Neural cell (in vitro differentiated cells): ENCODE results near the gene IL1RAP. TPM values are rescaled to one million over a fixed set of nuclear protein-coding genes. Genes with fewer than 3 reads are reported as not detected.

ENCODE experiments used
- H2AFZ ChIP-seq: fragments of 200-600, 300-800 bp; sonication (generic), shearing (Covaris generic); 2 replicates; pipeline ENCODE4 v1.6.0; 2014; ENCODE audit warnings: low read depth, mild to moderate bottlenecking, antibody characterized with exemption, low read length, moderate library complexity
- H3F3A ChIP-seq: fragments of 200-600 bp; shearing (Covaris generic); 2 replicates; pipeline ENCODE4 v1.6.1; 2016; ENCODE audit warnings: mild to moderate bottlenecking, moderate library complexity, mixed read lengths, antibody characterized with exemption, low read length; ENCODE audit not compliant: insufficient read depth, poor library complexity, severe bottlenecking
- H3K27ac ChIP-seq: fragments of 200-600, 300-800 bp; sonication (generic), shearing (Covaris generic); 2 replicates; pipeline ENCODE4 v1.5.1; 2014; ENCODE audit warnings: mild to moderate bottlenecking, low read length, moderate library complexity
- H3K27me3 ChIP-seq: fragments of 300-800, 200-600 bp; sonication (generic), shearing (Covaris generic); 2 replicates; pipeline ENCODE4 v1.6.0; 2014; ENCODE audit warnings: mild to moderate bottlenecking, low read depth, low read length, moderate library complexity; ENCODE audit not compliant: insufficient read depth
- H3K36me3 ChIP-seq: fragments of 300-800, 200-600 bp; sonication (generic), shearing (Covaris generic); 2 replicates; pipeline ENCODE4 v1.5.1; 2014; ENCODE audit warnings: mild to moderate bottlenecking, antibody characterized with exemption, low read length, moderate library complexity; ENCODE audit not compliant: insufficient read depth
- H3K4me2 ChIP-seq: fragments of 300-800, 200-600 bp; sonication (generic), shearing (Covaris generic); 2 replicates; pipeline ENCODE4 v1.6.0; 2014; ENCODE audit warnings: mild to moderate bottlenecking, low read length
- H3K4me3 ChIP-seq: fragments of 300-800, 200-600 bp; sonication (generic), shearing (Covaris generic); 2 replicates; pipeline ENCODE4 v1.5.1; 2014; ENCODE audit warnings: mild to moderate bottlenecking, low read length, moderate library complexity
- H3K79me2 ChIP-seq: fragments of 200-600 bp; shearing (Covaris generic); replicated peaks from 2 replicates; pipeline ENCODE4 v1.6.0; 2014; ENCODE audit warnings: mild to moderate bottlenecking, low read length, moderate library complexity; ENCODE audit not compliant: insufficient read depth
- H3K9ac ChIP-seq: fragments of 300-800, 200-600 bp; sonication (generic), shearing (Covaris generic); 2 replicates; pipeline ENCODE4 v1.6.1; 2016; ENCODE audit warnings: mild to moderate bottlenecking, low read length, mixed read lengths
- H3K9me2 ChIP-seq: fragments of 200-600 bp; shearing (Covaris generic); 2 replicates; pipeline ENCODE4 v1.6.1; 2016; ENCODE audit warnings: mild to moderate bottlenecking, low read length, mixed read lengths; ENCODE audit not compliant: insufficient read depth
- H3K9me3 ChIP-seq: fragments of 200-600, 300-800 bp; sonication (generic), shearing (Covaris generic); 2 replicates; pipeline ENCODE4 v1.6.1; 2016; ENCODE audit warnings: mild to moderate bottlenecking, mixed run types, low read length, moderate library complexity, mixed read lengths
- H4K20me1 ChIP-seq: fragments of 200-600 bp; shearing (Covaris generic); 2 replicates; pipeline ENCODE4 v1.6.1; 2016; ENCODE audit warnings: mild to moderate bottlenecking, mixed run types; ENCODE audit not compliant: insufficient read depth
- EP300 ChIP-seq: fragments of 450-650 bp; conservative IDR thresholded peaks from 2 replicates; pipeline ENCODE4 v1.6.1; 2014; ENCODE audit warnings: antibody characterized with exemption, mild to moderate bottlenecking, moderate library complexity; ENCODE audit not compliant: poor library complexity, severe bottlenecking
- EZH2 ChIP-seq: fragments of 200-600, 300-800 bp; shearing (Covaris generic), sonication (generic); IDR thresholded peaks from 2 replicates; pipeline ENCODE4 v1.6.1; 2014; ENCODE audit warnings: antibody characterized with exemption, low read length, borderline replicate concordance, mild to moderate bottlenecking; ENCODE audit not compliant: insufficient read depth, poor library complexity, severe bottlenecking
- MXI1 ChIP-seq: fragments of 450-650 bp; conservative IDR thresholded peaks from 2 replicates; pipeline ENCODE4 v1.6.1; 2014; ENCODE audit warnings: antibody characterized with exemption, mild to moderate bottlenecking; ENCODE audit not compliant: poor library complexity, severe bottlenecking
- POLR2AphosphoS5 ChIP-seq: IDR thresholded peaks from 2 replicates; pipeline ENCODE4 v1.6.1; 2012
- RAD21 ChIP-seq: fragments of 450-650 bp; conservative IDR thresholded peaks from 2 replicates; pipeline ENCODE4 v1.6.1; 2014; ENCODE audit warnings: antibody characterized with exemption, mild to moderate bottlenecking, moderate library complexity
- SMC3 ChIP-seq: fragments of 450-650 bp; conservative IDR thresholded peaks from 2 replicates; pipeline ENCODE4 v1.6.1; 2014; ENCODE audit warnings: antibody characterized with exemption, mild to moderate bottlenecking, moderate library complexity; ENCODE audit not compliant: poor library complexity
- TAF1 ChIP-seq: IDR thresholded peaks from 2 replicates; pipeline ENCODE4 v1.6.1; 2012; ENCODE audit warnings: low read depth
- polyA plus RNA-seq: library from polyadenylated mRNA; depleted of rRNA; stranded (reverse); fragments of >200 nt; gene quantifications from 2 replicates; pipeline ENCODE4 v1.2.3, GENCODE V29; 2014
- TF ChIP-seq, protein P1 (sequence below): IDR thresholded peaks from 2 replicates; pipeline ENCODE4 v1.6.1; 2012; ENCODE audit warnings: borderline replicate concordance
- TF ChIP-seq, protein P2 (sequence below): fragments of 450-650 bp; IDR thresholded peaks from 2 replicates; pipeline ENCODE4 v1.5.1; 2014; ENCODE audit warnings: antibody characterized with exemption, mild to moderate bottlenecking, moderate library complexity; ENCODE audit not compliant: poor library complexity, severe bottlenecking

IL1RAP gene
- polyA plus RNA-seq, 1 donor from 2014 or later, result 24.6 TPM

DNA sequence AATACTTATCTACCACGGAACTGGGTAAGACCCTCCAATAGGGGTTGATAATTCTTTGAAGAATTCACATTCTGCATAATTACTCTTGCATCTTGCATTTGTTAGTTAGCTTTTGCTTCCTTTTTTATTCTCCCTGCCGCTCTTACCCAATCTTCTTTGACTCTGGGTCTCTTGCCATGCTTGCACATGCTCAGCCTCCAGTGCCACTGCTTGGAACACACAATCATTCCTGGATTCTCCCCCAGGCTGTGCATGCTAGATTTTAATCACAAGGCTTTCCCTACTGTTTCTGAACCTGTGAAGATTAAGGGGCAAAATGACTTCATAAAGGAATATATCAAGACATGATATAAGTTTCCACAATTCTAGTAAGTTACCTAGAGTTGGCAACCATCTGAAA lies 133.1 kb downstream of the IL1RAP start:
- Histone ChIP-seq H3K9ac (no peak overlapping the region), H3K79me2 (no peaks in the 10 kb centered on the region), H3K9me3 (no peaks in the 10 kb centered on the region), H3K4me3 (no peak overlapping the region), H3K27me3 (no peaks in the 10 kb centered on the region), H3K9me2 (no peaks in the 10 kb centered on the region), H3F3A (no peaks in the 10 kb centered on the region), H3K36me3 (no peaks in the 10 kb centered on the region), H4K20me1 (no peaks in the 10 kb centered on the region), H2AFZ (no peak overlapping the region), H3K4me2 (no peak overlapping the region), H3K27ac (no peak overlapping the region)
- TF ChIP-seq POLR2AphosphoS5 (no peak), EZH2 (no peak), TAF1 (no peak), RAD21 (no peak), MXI1 (no peak), EP300 (no peak), SMC3 (no peak)
- TF ChIP-seq, protein P1, sequence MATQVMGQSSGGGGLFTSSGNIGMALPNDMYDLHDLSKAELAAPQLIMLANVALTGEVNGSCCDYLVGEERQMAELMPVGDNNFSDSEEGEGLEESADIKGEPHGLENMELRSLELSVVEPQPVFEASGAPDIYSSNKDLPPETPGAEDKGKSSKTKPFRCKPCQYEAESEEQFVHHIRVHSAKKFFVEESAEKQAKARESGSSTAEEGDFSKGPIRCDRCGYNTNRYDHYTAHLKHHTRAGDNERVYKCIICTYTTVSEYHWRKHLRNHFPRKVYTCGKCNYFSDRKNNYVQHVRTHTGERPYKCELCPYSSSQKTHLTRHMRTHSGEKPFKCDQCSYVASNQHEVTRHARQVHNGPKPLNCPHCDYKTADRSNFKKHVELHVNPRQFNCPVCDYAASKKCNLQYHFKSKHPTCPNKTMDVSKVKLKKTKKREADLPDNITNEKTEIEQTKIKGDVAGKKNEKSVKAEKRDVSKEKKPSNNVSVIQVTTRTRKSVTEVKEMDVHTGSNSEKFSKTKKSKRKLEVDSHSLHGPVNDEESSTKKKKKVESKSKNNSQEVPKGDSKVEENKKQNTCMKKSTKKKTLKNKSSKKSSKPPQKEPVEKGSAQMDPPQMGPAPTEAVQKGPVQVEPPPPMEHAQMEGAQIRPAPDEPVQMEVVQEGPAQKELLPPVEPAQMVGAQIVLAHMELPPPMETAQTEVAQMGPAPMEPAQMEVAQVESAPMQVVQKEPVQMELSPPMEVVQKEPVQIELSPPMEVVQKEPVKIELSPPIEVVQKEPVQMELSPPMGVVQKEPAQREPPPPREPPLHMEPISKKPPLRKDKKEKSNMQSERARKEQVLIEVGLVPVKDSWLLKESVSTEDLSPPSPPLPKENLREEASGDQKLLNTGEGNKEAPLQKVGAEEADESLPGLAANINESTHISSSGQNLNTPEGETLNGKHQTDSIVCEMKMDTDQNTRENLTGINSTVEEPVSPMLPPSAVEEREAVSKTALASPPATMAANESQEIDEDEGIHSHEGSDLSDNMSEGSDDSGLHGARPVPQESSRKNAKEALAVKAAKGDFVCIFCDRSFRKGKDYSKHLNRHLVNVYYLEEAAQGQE, result no peak
- TF ChIP-seq, protein P2, sequence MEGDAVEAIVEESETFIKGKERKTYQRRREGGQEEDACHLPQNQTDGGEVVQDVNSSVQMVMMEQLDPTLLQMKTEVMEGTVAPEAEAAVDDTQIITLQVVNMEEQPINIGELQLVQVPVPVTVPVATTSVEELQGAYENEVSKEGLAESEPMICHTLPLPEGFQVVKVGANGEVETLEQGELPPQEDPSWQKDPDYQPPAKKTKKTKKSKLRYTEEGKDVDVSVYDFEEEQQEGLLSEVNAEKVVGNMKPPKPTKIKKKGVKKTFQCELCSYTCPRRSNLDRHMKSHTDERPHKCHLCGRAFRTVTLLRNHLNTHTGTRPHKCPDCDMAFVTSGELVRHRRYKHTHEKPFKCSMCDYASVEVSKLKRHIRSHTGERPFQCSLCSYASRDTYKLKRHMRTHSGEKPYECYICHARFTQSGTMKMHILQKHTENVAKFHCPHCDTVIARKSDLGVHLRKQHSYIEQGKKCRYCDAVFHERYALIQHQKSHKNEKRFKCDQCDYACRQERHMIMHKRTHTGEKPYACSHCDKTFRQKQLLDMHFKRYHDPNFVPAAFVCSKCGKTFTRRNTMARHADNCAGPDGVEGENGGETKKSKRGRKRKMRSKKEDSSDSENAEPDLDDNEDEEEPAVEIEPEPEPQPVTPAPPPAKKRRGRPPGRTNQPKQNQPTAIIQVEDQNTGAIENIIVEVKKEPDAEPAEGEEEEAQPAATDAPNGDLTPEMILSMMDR, result no peak

DNA sequence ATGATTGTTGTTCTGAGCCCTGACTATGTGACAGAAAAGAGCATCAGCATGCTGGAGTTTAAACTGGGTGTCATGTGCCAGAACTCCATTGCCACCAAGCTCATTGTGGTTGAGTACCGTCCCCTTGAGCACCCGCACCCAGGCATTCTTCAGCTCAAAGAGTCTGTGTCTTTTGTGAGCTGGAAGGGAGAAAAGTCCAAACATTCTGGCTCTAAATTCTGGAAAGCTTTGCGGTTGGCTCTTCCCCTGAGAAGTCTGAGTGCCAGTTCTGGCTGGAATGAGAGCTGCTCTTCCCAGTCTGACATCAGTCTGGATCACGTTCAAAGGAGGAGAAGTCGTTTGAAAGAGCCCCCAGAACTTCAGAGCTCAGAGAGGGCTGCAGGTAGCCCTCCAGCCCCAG lies 142.0 kb downstream of the IL1RAP start:
- H3K9ac ChIP-seq, result no peak overlapping the region
- H3K4me2 ChIP-seq, result no peak overlapping the region
- H3F3A ChIP-seq, result no peaks in the 10 kb centered on the region
- H3K36me3 ChIP-seq, result no peaks in the 10 kb centered on the region
- no peaks in the 10 kb centered on the region for H3K79me2 ChIP-seq
- H3K9me2 ChIP-seq, result no peaks in the 10 kb centered on the region
- H2AFZ ChIP-seq, result no peak overlapping the region
- no peak overlapping the region for H3K4me3 ChIP-seq
- no peaks in the 10 kb centered on the region for H3K9me3 ChIP-seq
- H3K27me3 ChIP-seq, result no peaks in the 10 kb centered on the region
- no peak overlapping the region for H3K27ac ChIP-seq
- no peaks in the 10 kb centered on the region for H4K20me1 ChIP-seq
- no peak for TF ChIP-seq EP300
- TF ChIP-seq EZH2, result no peak
- no peak for TF ChIP-seq SMC3

DNA sequence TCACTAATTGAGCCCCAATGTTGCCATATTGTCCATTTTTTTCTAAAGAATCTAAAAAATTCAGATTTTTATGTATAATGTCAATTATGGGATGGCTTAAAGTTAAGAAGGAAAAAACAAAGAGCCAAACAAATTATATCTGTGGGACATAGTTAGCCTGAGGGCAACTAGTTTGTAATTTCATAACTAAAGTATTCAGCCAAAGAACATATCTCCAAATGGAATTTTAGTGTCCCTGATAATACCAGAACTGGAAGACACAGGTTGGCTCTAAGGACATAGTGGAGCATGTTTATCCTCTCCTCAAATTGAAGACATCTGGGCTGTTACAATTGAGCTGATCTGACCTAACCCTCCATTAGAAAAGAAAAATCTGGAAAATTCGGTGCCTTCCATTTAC lies 144.2 kb downstream of the IL1RAP start:
- TF ChIP-seq, protein P1, result no peak
- no peak for TF ChIP-seq RAD21
- TF ChIP-seq MXI1, result no peak
- TF ChIP-seq EP300, result no peak
- no peak for TF ChIP-seq SMC3
- TF ChIP-seq, protein P2, result no peak
- no peak for TF ChIP-seq POLR2AphosphoS5
- no peak for TF ChIP-seq TAF1
- TF ChIP-seq EZH2, result no peak
- H2AFZ ChIP-seq, result no peak overlapping the region
- no peaks in the 10 kb centered on the region for H3K9me3 ChIP-seq

More for the DNA sequence above, 144.2 kb downstream of the IL1RAP start:
- Histone ChIP-seq H3K4me3 (no peak overlapping the region), H3K27me3 (no peaks in the 10 kb centered on the region), H4K20me1 (no peaks in the 10 kb centered on the region), H3F3A (no peaks in the 10 kb centered on the region), H3K36me3 (no peaks in the 10 kb centered on the region), H3K9ac (no peak overlapping the region), H3K4me2 (no peak overlapping the region), H3K27ac (no peak overlapping the region), H3K79me2 (no peaks in the 10 kb centered on the region), H3K9me2 (no peaks in the 10 kb centered on the region)
